Measurements from ENCODE around the gene COMMD2.
A peak's percentile ranks its signal among the peaks of the same experiment; 100 is the strongest.

Gene COMMD2

GRCh38 chr3:149752051-149752787 is at the start of gene COMMD2:
Gene COMMD2, minus strand, starts transcription at chr3:149752489. Its CDS starts 45 bp downstream, at chr3:149752444.
- peak; percentile 83 for DNase-seq

- no peak for DNase-seq
Observed at GRCh38 chr3:149801639-149802038, 49.4 kb upstream of the COMMD2 start.

GRCh38 chr3:149801195-149801594 is 48.9 kb upstream of the COMMD2 start:
- DNase-seq: no peak

- DNase-seq: no peak
Observed at GRCh38 chr3:149800693-149801092, 48.4 kb upstream of the COMMD2 start.

- no peak for DNase-seq
Observed at GRCh38 chr3:149796026-149796425, 43.7 kb upstream of the COMMD2 start.

GRCh38 chr3:149792452-149793270 is 40.4 kb upstream of the COMMD2 start, which contains the start of gene ANKUB1:
Gene ANKUB1, minus strand, starts transcription at chr3:149792554. Its CDS starts 188 bp downstream, at chr3:149792366.
- no peak for DNase-seq

- no peak for DNase-seq
Observed at GRCh38 chr3:149790698-149791097, 38.4 kb upstream of the COMMD2 start.

- no peak for DNase-seq
Observed at GRCh38 chr3:149790268-149790667, 38.0 kb upstream of the COMMD2 start.

- no peak for DNase-seq
Observed at GRCh38 chr3:149784064-149784704, 31.9 kb upstream of the COMMD2 start.

GRCh38 chr3:149783576-149783975 is 31.3 kb upstream of the COMMD2 start:
- no peak for DNase-seq

GRCh38 chr3:149781741-149782140 is 29.5 kb upstream of the COMMD2 start:
- DNase-seq: no peak

- DNase-seq: no peak
Observed at GRCh38 chr3:149781211-149781610, 28.9 kb upstream of the COMMD2 start.

GRCh38 chr3:149777414-149778214 is 25.3 kb upstream of the COMMD2 start:
- DNase-seq: no peak

- no peak for DNase-seq
Observed at GRCh38 chr3:149776170-149776569, 23.9 kb upstream of the COMMD2 start.

GRCh38 chr3:149772861-149773260 is 20.6 kb upstream of the COMMD2 start:
- no peak for DNase-seq

GRCh38 chr3:149771652-149772271 is 19.5 kb upstream of the COMMD2 start:
- peak; percentile 49 for DNase-seq

- no peak for DNase-seq
Observed at GRCh38 chr3:149770246-149770645, 18.0 kb upstream of the COMMD2 start.

- no peak for DNase-seq
Observed at GRCh38 chr3:149768704-149769103, 16.4 kb upstream of the COMMD2 start.

- DNase-seq: no peak
Observed at GRCh38 chr3:149767720-149768119, 15.4 kb upstream of the COMMD2 start.

- no peak for DNase-seq
Observed at GRCh38 chr3:149765762-149766334, 13.6 kb upstream of the COMMD2 start.

GRCh38 chr3:149764302-149764701 is 12.0 kb upstream of the COMMD2 start:
- DNase-seq: no peak

Measured in stimulated activated CD4-positive, alpha-beta T cell treated with anti-CD3 and anti-CD28 coated beads, Interleukin-4, amount 100 ng/mL, for 24 hours (primary cell).